Upper lobe of left lung (tissue), 4 donors: ENCODE data around the gene EBF4.

ENCODE experiments used
- CTCF ChIP-seq, 6 experiments: fragments of 450-650 bp in 4 of 6; fragments of 200-600 bp in 2 of 6; sonication (generic) in 2 of 6; IDR thresholded peaks; one replicate each; pipeline ENCODE4 v1.5.1; 2016 to 2019; ENCODE audit warnings: antibody characterized with exemption in 6 of 6
- EP300 ChIP-seq, 4 donors: sonication (generic); formaldehyde crosslinking; IDR thresholded peaks; one replicate each; pipeline ENCODE4 v1.5.1; 2017; ENCODE audit warnings: antibody characterized with exemption in 4 of 4, control low read depth in 2 of 4

GRCh38 chr20:2794202-2794748 lies 101.7 kb downstream of the EBF4 start:
- no peak for TF ChIP-seq CTCF (IDR thresholded peaks at IDR 0.05)
- no peak for TF ChIP-seq EP300 (IDR thresholded peaks at IDR 0.05)
